Measurements from ENCODE around the gene COL10A1.

Gene COL10A1

DNA sequence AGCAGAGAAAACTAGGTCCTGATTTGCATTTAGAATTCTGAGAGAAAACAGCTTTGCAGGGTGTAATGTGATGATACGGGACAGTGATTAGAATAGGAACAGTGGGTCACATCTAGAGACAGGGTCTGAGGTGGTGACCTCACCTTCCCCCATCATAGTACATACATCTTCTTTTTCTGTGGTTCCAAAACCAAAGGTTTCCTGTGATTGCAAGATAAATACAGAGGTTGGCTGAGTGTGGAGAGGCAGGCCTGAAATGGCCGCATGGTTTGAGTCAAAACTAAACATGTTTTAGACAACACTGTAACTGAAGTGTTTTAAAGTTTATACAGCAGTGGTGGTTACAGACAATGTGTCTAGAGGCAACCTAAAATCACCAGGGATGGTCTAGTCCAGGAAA, 35.7 kb downstream of the COL10A1 start:
- TF ChIP-seq, protein P1, sequence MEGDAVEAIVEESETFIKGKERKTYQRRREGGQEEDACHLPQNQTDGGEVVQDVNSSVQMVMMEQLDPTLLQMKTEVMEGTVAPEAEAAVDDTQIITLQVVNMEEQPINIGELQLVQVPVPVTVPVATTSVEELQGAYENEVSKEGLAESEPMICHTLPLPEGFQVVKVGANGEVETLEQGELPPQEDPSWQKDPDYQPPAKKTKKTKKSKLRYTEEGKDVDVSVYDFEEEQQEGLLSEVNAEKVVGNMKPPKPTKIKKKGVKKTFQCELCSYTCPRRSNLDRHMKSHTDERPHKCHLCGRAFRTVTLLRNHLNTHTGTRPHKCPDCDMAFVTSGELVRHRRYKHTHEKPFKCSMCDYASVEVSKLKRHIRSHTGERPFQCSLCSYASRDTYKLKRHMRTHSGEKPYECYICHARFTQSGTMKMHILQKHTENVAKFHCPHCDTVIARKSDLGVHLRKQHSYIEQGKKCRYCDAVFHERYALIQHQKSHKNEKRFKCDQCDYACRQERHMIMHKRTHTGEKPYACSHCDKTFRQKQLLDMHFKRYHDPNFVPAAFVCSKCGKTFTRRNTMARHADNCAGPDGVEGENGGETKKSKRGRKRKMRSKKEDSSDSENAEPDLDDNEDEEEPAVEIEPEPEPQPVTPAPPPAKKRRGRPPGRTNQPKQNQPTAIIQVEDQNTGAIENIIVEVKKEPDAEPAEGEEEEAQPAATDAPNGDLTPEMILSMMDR (IDR thresholded peaks at IDR 0.05): no peak

DNA sequence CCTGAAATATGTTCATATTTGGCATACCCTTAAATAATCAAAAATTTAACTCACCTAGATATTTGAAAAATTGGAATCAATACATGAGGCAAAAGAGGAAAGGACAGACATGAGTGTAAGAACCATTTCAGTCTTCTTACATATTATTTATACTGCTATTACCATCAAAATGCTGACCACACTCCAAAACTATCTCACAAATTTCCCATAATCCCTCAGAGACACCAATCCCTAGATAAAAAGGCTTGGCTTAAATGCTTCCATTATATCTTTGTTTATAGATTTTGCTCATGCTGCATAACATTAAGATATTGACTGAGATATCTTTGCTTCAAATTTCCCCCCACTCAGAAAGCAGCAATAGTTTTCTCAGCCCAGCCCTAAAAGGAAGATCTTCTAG, 37.0 kb downstream of the COL10A1 start:
- TF ChIP-seq, protein P1 (IDR thresholded peaks at IDR 0.05): no peak

DNA sequence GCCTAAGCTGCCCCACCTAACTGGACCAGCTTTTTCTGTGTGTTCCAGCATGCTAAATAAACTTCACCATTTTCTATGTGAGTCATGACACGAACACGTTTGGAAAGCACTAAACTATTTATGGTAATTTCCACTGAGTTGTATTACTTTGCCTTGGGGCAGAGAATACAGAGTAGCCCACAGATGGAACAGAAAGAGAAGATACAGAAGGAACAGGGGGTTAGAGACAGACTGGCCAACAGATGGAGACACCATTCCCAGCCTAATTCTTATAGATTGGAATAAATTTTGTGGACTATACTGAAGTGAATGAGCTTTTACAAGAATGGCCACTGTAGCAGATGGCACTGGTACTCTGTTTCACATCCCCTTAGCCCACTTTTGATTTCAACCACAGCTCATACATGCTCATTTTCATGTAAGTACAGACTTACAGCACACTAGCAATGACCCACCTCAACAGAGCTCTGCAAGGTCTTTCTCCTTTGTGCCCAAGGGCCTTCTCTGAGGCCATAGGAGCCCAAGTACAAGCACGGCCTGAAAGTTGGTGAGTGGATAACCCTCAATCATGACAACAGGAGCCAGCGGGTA, 38.4 kb downstream of the COL10A1 start:
- TF ChIP-seq, protein P1 (IDR thresholded peaks at IDR 0.05): no peak

DNA sequence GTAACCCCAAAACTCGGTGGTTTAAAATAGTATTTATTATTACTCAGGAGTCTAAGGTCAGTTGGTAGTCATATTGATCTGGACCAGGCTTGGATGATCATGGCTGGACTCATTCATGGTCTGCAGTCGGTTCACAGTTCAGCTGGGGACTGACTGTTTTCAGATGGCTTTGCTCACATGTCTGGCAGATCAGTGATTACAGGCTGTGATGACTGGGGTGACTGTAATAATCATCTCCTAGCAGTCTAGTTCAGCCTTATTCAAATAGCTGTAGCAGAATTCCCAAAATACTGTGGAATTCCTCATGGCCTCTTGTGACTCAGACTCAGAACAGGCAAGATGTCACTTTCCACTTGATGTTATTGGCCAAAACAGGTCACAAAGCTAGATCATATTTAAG, 41.6 kb downstream of the COL10A1 start:
- TF ChIP-seq, protein P1 (IDR thresholded peaks at IDR 0.05): no peak

DNA sequence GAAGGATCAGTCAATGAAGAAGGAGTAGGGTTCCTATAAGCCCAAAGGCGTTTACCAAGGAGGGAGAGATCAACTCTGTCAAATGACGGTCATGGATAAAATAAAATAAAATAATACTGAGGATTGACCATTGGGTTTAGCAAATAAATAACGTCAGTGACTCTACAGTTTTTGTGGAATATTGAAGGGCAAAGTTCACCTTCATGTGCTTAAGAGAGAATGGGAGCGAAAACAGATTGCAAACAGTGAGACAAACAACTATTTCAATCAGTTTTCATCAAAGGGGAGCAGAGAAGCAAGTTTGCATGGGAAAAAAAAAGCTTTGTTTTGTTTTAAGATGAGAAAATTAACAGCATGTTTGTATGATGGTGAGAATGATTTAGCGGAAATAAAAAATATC, 42.9 kb downstream of the COL10A1 start:
- TF ChIP-seq, protein P1 (IDR thresholded peaks at IDR 0.05): no peak

DNA sequence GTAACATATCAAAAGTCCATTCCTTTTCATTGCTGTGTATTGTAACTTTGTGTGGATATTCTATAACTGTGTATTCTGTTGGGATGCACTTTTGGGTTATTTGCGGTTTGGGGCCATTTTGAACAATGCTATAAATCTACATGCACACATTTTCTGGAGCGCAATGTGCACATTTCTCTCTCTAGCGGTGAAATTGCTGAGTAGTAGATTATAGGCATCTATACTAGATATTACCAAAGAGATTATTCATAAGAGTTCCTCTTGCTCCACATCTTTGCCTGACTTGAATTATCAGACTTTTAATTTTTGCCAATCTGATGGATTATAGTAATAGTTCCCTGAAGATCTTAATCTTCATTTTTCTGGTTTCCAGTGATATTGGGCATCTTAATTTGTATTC, 47.0 kb downstream of the COL10A1 start:
- TF ChIP-seq, protein P1 (IDR thresholded peaks at IDR 0.05): no peak

DNA sequence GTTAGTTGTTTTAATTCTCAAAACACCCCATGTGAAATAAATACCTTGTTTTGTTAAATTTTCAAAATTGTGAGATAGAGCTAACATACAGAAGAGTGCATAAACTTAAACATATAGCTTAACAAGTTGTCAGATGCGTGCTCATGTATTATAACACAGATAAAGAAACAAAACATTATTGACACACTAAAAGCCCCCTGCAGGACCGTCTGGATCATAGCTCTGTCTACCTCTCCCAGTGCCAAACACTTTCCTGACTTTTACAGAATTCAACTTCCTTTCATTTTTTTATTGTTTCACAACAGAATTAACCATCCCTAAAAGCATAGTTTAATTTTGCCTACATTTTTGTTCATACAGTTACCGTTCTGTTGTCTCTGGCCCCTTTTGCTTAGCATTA, 47.4 kb downstream of the COL10A1 start:
- TF ChIP-seq, protein P1 (IDR thresholded peaks at IDR 0.05): no peak
